H1 (cell line): Measurements from ENCODE around the gene KMT2A. TPM values are rescaled to one million over a fixed set of nuclear protein-coding genes. Genes with fewer than 3 reads are reported as not detected.

Experiments used
- CTCF ChIA-PET: fragments of 300-600 bp; sonication (Branson Sonifier 250); formaldehyde crosslinking; loops from one replicate; lab custom pipeline; 2021; ENCODE audit not compliant: partially characterized antibody; lab: Charles Lee
- POLR2A ChIA-PET: fragments of 300-600 bp; sonication (Branson Sonifier 250); formaldehyde crosslinking; loops from one replicate; lab custom pipeline; 2021; ENCODE audit warnings: inconsistent platforms; ENCODE audit not compliant: partially characterized antibody; lab: Charles Lee
- DNase-seq, 2 experiments: peaks; one replicate each; pipeline versions ENCODE4 v3.0.0 to v3.0.0-alpha.2; 2010 to 2022; ENCODE audit warnings: low spot score in 2 of 2, low read depth in 1 of 2, mixed read lengths in 1 of 2
- FAIRE-seq: peaks from 2 replicates; lab custom pipeline; 2011; peaks lifted over from hg19 to GRCh38; lab: Jason Lieb, UNC
- H2AFZ ChIP-seq: 2 replicates; pipeline ENCODE4 v1.8.1; 2012; ENCODE audit warnings: low read length, inconsistent platforms
- H2AK5ac ChIP-seq: 2 replicates; pipeline ENCODE4 v1.6.1; 2013; ENCODE audit warnings: low read depth, low read length
- H2BK120ac ChIP-seq: replicated peaks from 2 replicates; pipeline ENCODE3; 2013; ENCODE audit warnings: low read depth, low read length, inconsistent platforms
- H2BK12ac ChIP-seq: 2 replicates; pipeline ENCODE4 v1.6.1; 2013; ENCODE audit warnings: low read depth, low read length
- H2BK15ac ChIP-seq: 2 replicates; pipeline ENCODE4 v1.6.1; 2013; ENCODE audit warnings: low read length
- H2BK20ac ChIP-seq: 2 replicates; pipeline ENCODE4 v1.6.1; 2013; ENCODE audit warnings: low read length
- H2BK5ac ChIP-seq: 2 replicates; pipeline ENCODE4 v1.6.1; 2013; ENCODE audit warnings: low read depth, low read length
- H3K14ac ChIP-seq: 2 replicates; pipeline ENCODE4 v1.6.1; 2013; ENCODE audit warnings: inconsistent platforms; ENCODE audit not compliant: insufficient read length
- H3K18ac ChIP-seq: 2 replicates; pipeline ENCODE4 v1.6.1; 2013; ENCODE audit warnings: low read length; ENCODE audit errors: extremely low read depth
- H3K23ac ChIP-seq: 2 replicates; pipeline ENCODE4 v1.6.1; 2013; ENCODE audit warnings: inconsistent platforms; ENCODE audit not compliant: insufficient read length
- H3K23me2 ChIP-seq: 2 replicates; pipeline ENCODE4 v1.6.1; 2013; ENCODE audit warnings: low read depth, low read length
- H3K27ac ChIP-seq: 2 replicates; pipeline ENCODE4 v1.6.1; 2011; ENCODE audit warnings: low read depth, low read length, inconsistent platforms
- H3K27me3 ChIP-seq, 4 experiments: replicated peaks in 1 of 4; 1 replicate in 1 of 4; 2 replicates in 3 of 4; pipeline versions ENCODE4 v1.6.1 to v1.8.1; 2011 to 2013; ENCODE audit warnings: low read length in 3 of 4, mild to moderate bottlenecking in 3 of 4, inconsistent platforms in 2 of 4, mixed read lengths in 2 of 4, moderate library complexity in 1 of 4; ENCODE audit not compliant: control insufficient read depth in 3 of 4, insufficient read depth in 3 of 4; ENCODE audit errors: extremely low read depth in 1 of 4
- H3K36me3 ChIP-seq, 4 experiments: 2 replicates each; pipeline versions ENCODE4 v1.6.1 to v1.8.1; 2011 to 2013; ENCODE audit warnings: mild to moderate bottlenecking in 4 of 4, low read length in 3 of 4, moderate library complexity in 2 of 4, control low read depth in 1 of 4, inconsistent platforms in 1 of 4; ENCODE audit not compliant: insufficient read depth in 4 of 4, control insufficient read depth in 2 of 4
- H3K4ac ChIP-seq: replicated peaks from 2 replicates; pipeline ENCODE3; 2013; ENCODE audit warnings: low read length, low read depth, mixed read lengths, inconsistent platforms; ENCODE audit not compliant: insufficient read length
- H3K4me1 ChIP-seq, 4 experiments: replicated peaks in 1 of 4; 1 replicate in 1 of 4; 2 replicates in 3 of 4; pipeline versions ENCODE4 v1.6.1 to v1.8.1; 2011 to 2013; ENCODE audit warnings: low read length in 3 of 4, inconsistent platforms in 2 of 4, mixed read lengths in 1 of 4; ENCODE audit not compliant: insufficient read depth in 4 of 4, control insufficient read depth in 3 of 4
- H3K4me2 ChIP-seq, 2 experiments: 2 replicates each; pipeline versions ENCODE4 v1.6.1 to v1.8.1; 2011 to 2013; ENCODE audit warnings: low read depth in 2 of 2, low read length in 2 of 2, control low read depth in 1 of 2, inconsistent platforms in 1 of 2, mild to moderate bottlenecking in 1 of 2; ENCODE audit not compliant: insufficient read depth in 1 of 2
- H3K4me3 ChIP-seq, 4 experiments: fragments of 200-600, 300-600 bp in 1 of 4; sonication (generic), shearing (Covaris generic), sonication (Bioruptor Twin) in 1 of 4; 2 replicates each; pipeline versions ENCODE4 v1.5.1 to v1.8.1; 2011 to 2016; ENCODE audit warnings: low read length in 4 of 4, low read depth in 3 of 4, control low read depth in 2 of 4, inconsistent platforms in 2 of 4, mild to moderate bottlenecking in 2 of 4, mixed read lengths in 1 of 4, moderate library complexity in 1 of 4; ENCODE audit not compliant: insufficient read depth in 2 of 4; ENCODE audit errors: extremely low read depth in 1 of 4
- H3K56ac ChIP-seq: replicated peaks from 2 replicates; pipeline ENCODE3; 2013; ENCODE audit warnings: low read depth, mild to moderate bottlenecking, mixed read lengths, low read length, inconsistent platforms; ENCODE audit not compliant: insufficient read length
- H3K79me1 ChIP-seq: 2 replicates; pipeline ENCODE4 v1.6.1; 2013; ENCODE audit warnings: low read depth, low read length, control low read depth
- H3K79me2 ChIP-seq, 2 experiments: 2 replicates each; pipeline versions ENCODE4 v1.6.1 to v1.8.1; 2012 to 2013; ENCODE audit warnings: low read length in 2 of 2, mild to moderate bottlenecking in 2 of 2, inconsistent platforms in 1 of 2; ENCODE audit not compliant: insufficient read depth in 2 of 2, control insufficient read depth in 1 of 2
- H3K9ac ChIP-seq, 4 experiments: replicated peaks in 1 of 4; 1 replicate in 1 of 4; 2 replicates in 3 of 4; pipeline versions ENCODE4 v1.6.1 to v1.8.1; 2011 to 2013; ENCODE audit warnings: low read depth in 3 of 4, low read length in 3 of 4, control low read depth in 2 of 4, mild to moderate bottlenecking in 2 of 4, moderate library complexity in 2 of 4, inconsistent platforms in 1 of 4; ENCODE audit errors: extremely low read depth in 1 of 4
- H3K9me3 ChIP-seq, 2 experiments: 2 replicates each; pipeline versions ENCODE4 v1.6.1 to v1.8.1; 2012 to 2013; ENCODE audit warnings: mild to moderate bottlenecking in 2 of 2, moderate library complexity in 2 of 2, control low read depth in 1 of 2, inconsistent platforms in 1 of 2, low read depth in 1 of 2, low read length in 1 of 2, mixed read lengths in 1 of 2; ENCODE audit not compliant: insufficient read depth in 2 of 2
- H4K20me1 ChIP-seq, 2 experiments: replicated peaks in 1 of 2; 2 replicates each; pipeline versions ENCODE3 to v1.8.1; 2011 to 2013; ENCODE audit warnings: inconsistent platforms in 2 of 2, low read length in 2 of 2, mild to moderate bottlenecking in 1 of 2; ENCODE audit not compliant: insufficient read depth in 2 of 2, control insufficient read depth in 1 of 2
- H4K5ac ChIP-seq: 2 replicates; pipeline ENCODE4 v1.6.1; 2013; ENCODE audit warnings: low read length, low read depth, mixed read lengths, inconsistent platforms; ENCODE audit not compliant: insufficient read length
- H4K8ac ChIP-seq: 2 replicates; pipeline ENCODE4 v1.8.0; 2013; ENCODE audit warnings: mild to moderate bottlenecking, moderate library complexity, low read length, inconsistent platforms; ENCODE audit not compliant: insufficient read depth; ENCODE audit errors: extremely low read depth
- H4K91ac ChIP-seq: replicated peaks from 2 replicates; pipeline ENCODE3; 2013; ENCODE audit warnings: low read length, mixed read lengths, inconsistent platforms; ENCODE audit not compliant: insufficient read length
- BRCA1 ChIP-seq: IDR thresholded peaks from 2 replicates; pipeline ENCODE4 v1.6.1; 2012; ENCODE audit warnings: low read depth, low read length, improper control_type of control experiment
- CREB1 ChIP-seq: IDR thresholded peaks from 2 replicates; pipeline ENCODE4 v1.6.1; 2012; ENCODE audit warnings: inconsistent platforms
- KDM4A ChIP-seq: IDR thresholded peaks from one replicate; pipeline ENCODE4 v1.7.1; 2012; ENCODE audit warnings: low read depth, mild to moderate bottlenecking, moderate library complexity, low read length, inconsistent platforms; ENCODE audit not compliant: severe bottlenecking
- KDM5A ChIP-seq: fragments of 200-600 bp; IDR thresholded peaks from 2 replicates; pipeline ENCODE4 v1.7.1; 2012; ENCODE audit warnings: mild to moderate bottlenecking, low read length, inconsistent platforms, mixed read lengths
- PHF8 ChIP-seq: fragments of 200-600 bp; sonication (generic); conservative IDR thresholded peaks from 2 replicates; pipeline ENCODE4 v1.7.1; 2012; ENCODE audit warnings: low read depth, mild to moderate bottlenecking, inconsistent platforms, low read length, moderate library complexity
- POLR2AphosphoS5 ChIP-seq: IDR thresholded peaks from 2 replicates; pipeline ENCODE4 v1.6.1; 2011; ENCODE audit warnings: low read depth, low read length
- POU5F1 ChIP-seq: IDR thresholded peaks from 2 replicates; pipeline ENCODE4 v1.6.1; 2011; ENCODE audit warnings: low read depth, mild to moderate bottlenecking, low read length, moderate library complexity
- RFX5 ChIP-seq: IDR thresholded peaks from 2 replicates; pipeline ENCODE4 v1.6.1; 2011; ENCODE audit warnings: low read depth, low read length, improper control_type of control experiment, borderline replicate concordance
- RNF2 ChIP-seq: fragments of 200-900, 300-1000 bp; sonication (generic); IDR thresholded peaks from 2 replicates; pipeline ENCODE4 v1.7.1; 2016; ENCODE audit warnings: borderline replicate concordance, low read depth, mild to moderate bottlenecking, antibody characterized with exemption, low read length; ENCODE audit not compliant: poor library complexity, severe bottlenecking; ENCODE audit errors: missing control alignments
- SAP30 ChIP-seq: fragments of 300-600 bp; sonication (generic); IDR thresholded peaks from 2 replicates; pipeline ENCODE4 v1.7.1; 2012; ENCODE audit warnings: low read length, moderate library complexity, mild to moderate bottlenecking, inconsistent platforms; ENCODE audit not compliant: insufficient read depth, insufficient replicate concordance
- TCF12 ChIP-seq: IDR thresholded peaks from 2 replicates; pipeline ENCODE4 v1.6.1; 2011; ENCODE audit warnings: low read depth, mild to moderate bottlenecking, low read length
- WGBS, 2 experiments: shearing (Covaris generic) in 1 of 2; methylation state at CpG; one replicate each; pipeline versions ENCODE4 v1.1.6 to v1.1.7; 2013 to 2015; ENCODE audit warnings: low lambda C conversion rate in 2 of 2, mixed read lengths in 2 of 2, inconsistent platforms in 1 of 2, low coverage in 1 of 2, missing lambda C conversion rate in 1 of 2; ENCODE audit not compliant: insufficient replicate concordance in 2 of 2, insufficient coverage in 1 of 2, insufficient read length in 1 of 2; ENCODE audit errors: extremely low coverage in 1 of 2, missing lambda C conversion rate in 1 of 2; 5-methylcytosine and 5-hydroxymethylcytosine counted together
- polyA plus RNA-seq, 7 experiments: library from polyadenylated mRNA; depleted of rRNA in 3 of 7; stranded (reverse) in 5 of 7; unstranded in 2 of 7; fragments of >200 nt in 5 of 7; fragments of 200-250 nt in 2 of 7; gene quantifications; 1 replicate in 5 of 7; 2 replicates in 1 of 7; 4 replicates in 1 of 7; pipeline versions ENCODE4 v1.2.1 to v1.2.3, GENCODE V29; 2011 to 2013; ENCODE audit warnings: missing spikeins in 2 of 7, mixed read lengths in 2 of 7
- total RNA-seq: library from RNA; stranded (reverse); fragmentation: NEBNext Ultra II Directional; extraction: Animal tissue kit (Norgen Biotek cat#: 25700); gene quantifications from 2 replicates; pipeline ENCODE4 v1.2.1, GENCODE V29; 2021
- TF ChIP-seq, protein P1 (sequence below): IDR thresholded peaks from 2 replicates; pipeline ENCODE4 v1.6.1; 2011; ENCODE audit warnings: low read length, improper control_type of control experiment

KMT2A gene
- total and polyA plus RNA-seq, 2 of the 8 experiments (the other 6 are each of a cell fraction or from before 2014, with no cell fraction given) = 35.9 to 62.1 TPM

- Histone ChIP-seq H4K8ac (no peak overlapping the region), H2BK15ac (no peak overlapping the region), H3K4me3 (no peak overlapping the region), H3K18ac (no peak overlapping the region), H3K56ac (no peak overlapping the region), H3K79me1 (peaks cover 5% of the 10 kb centered on the region; the same call in 1 of the 2 replicates), H2AFZ (no peak overlapping the region), H2BK20ac (no peak overlapping the region), H3K4me2 (no peak overlapping the region; a peak in 1 of 4 replicates), H3K23me2 (peaks cover 8% of the 10 kb centered on the region), H4K20me1 (peaks cover 0 to 3% of the 10 kb centered on the region in 2 experiments), H2BK5ac (no peak overlapping the region), H3K4ac (no peak overlapping the region), H3K23ac (no peak overlapping the region), H3K14ac (no peak overlapping the region), H4K5ac (no peak overlapping the region), H2AK5ac (no peak overlapping the region), H4K91ac (no peak overlapping the region), H3K79me2 (no peaks in the 10 kb centered on the region), H3K36me3 (peaks cover 0 to 15% (median 10%) of the 10 kb centered on the region in 4 experiments; a peak in 5 of 8 replicates), H3K9me3 (no peaks in the 10 kb centered on the region), H3K27me3 (no peaks in the 10 kb centered on the region; a peak in 2 of 7 replicates), H2BK12ac (no peak overlapping the region), H2BK120ac (no peak overlapping the region), H3K27ac (no peak overlapping the region), H3K9ac (no peak overlapping the region), H3K4me1 (peaks cover 0 to 14% (median 8%) of the 10 kb centered on the region in 4 experiments; a peak in 5 of 7 replicates)
- POLR2A ChIA-PET = interaction anchor here (0.7 to 0.8 kb wide), 2 partner anchors 9 to 10 kb away, joined by 3 read pairs; no protein-coding TSS in a partner anchor
- FAIRE-seq (no peak), DNase-seq (no peak)
- CTCF ChIA-PET = interaction anchor here (0.6 to 1.4 kb wide), 6 partner anchors 16 to 1194 kb away, joined by 3 to 5 read pairs (median 4); no protein-coding TSS in a partner anchor
- WGBS, 2 experiments = 93% methylated on average over 6 of the region's 6 CpGs; no CpG with 5 or more reads in 1 of the 2 experiments
- no peak for TF ChIP-seq POLR2AphosphoS5
- no peak for TF ChIP-seq KDM4A
- TF ChIP-seq BRCA1 = no peak
- TF ChIP-seq, protein P1, sequence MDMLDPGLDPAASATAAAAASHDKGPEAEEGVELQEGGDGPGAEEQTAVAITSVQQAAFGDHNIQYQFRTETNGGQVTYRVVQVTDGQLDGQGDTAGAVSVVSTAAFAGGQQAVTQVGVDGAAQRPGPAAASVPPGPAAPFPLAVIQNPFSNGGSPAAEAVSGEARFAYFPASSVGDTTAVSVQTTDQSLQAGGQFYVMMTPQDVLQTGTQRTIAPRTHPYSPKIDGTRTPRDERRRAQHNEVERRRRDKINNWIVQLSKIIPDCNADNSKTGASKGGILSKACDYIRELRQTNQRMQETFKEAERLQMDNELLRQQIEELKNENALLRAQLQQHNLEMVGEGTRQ = no peak
- no peak for TF ChIP-seq KDM5A
- no peak for TF ChIP-seq TCF12
- TF ChIP-seq RFX5 = no peak
- TF ChIP-seq CREB1 = no peak
- TF ChIP-seq PHF8 = no peak
- TF ChIP-seq RNF2 = no peak
- TF ChIP-seq SAP30 = no peak
- no peak for TF ChIP-seq POU5F1
Observed at GRCh38 chr11:118528511-118528910, 92.2 kb downstream of the KMT2A start.
